H1 (cell line): Measurements from ENCODE around the gene ZBTB16. TPM values are rescaled to one million over a fixed set of nuclear protein-coding genes. Genes with fewer than 3 reads are reported as not detected.

Experiments
- CTCF ChIA-PET: fragments of 300-600 bp; sonication (Branson Sonifier 250); formaldehyde crosslinking; loops from one replicate; lab custom pipeline; 2021; ENCODE audit not compliant: partially characterized antibody; lab: Charles Lee
- POLR2A ChIA-PET: fragments of 300-600 bp; sonication (Branson Sonifier 250); formaldehyde crosslinking; loops from one replicate; lab custom pipeline; 2021; ENCODE audit warnings: inconsistent platforms; ENCODE audit not compliant: partially characterized antibody; lab: Charles Lee
- DNase-seq, 2 experiments: peaks; one replicate each; pipeline versions ENCODE4 v3.0.0 to v3.0.0-alpha.2; 2010 to 2022; ENCODE audit warnings: low spot score in 2 of 2, low read depth in 1 of 2, mixed read lengths in 1 of 2
- FAIRE-seq: peaks from 2 replicates; lab custom pipeline; 2011; peaks lifted over from hg19 to GRCh38; lab: Jason Lieb, UNC
- H2AFZ ChIP-seq: 2 replicates; pipeline ENCODE4 v1.8.1; 2012; ENCODE audit warnings: low read length, inconsistent platforms
- H2AK5ac ChIP-seq: 2 replicates; pipeline ENCODE4 v1.6.1; 2013; ENCODE audit warnings: low read depth, low read length
- H2BK120ac ChIP-seq: replicated peaks from 2 replicates; pipeline ENCODE3; 2013; ENCODE audit warnings: low read depth, low read length, inconsistent platforms
- H2BK12ac ChIP-seq: 2 replicates; pipeline ENCODE4 v1.6.1; 2013; ENCODE audit warnings: low read depth, low read length
- H2BK15ac ChIP-seq: 2 replicates; pipeline ENCODE4 v1.6.1; 2013; ENCODE audit warnings: low read length
- H2BK20ac ChIP-seq: 2 replicates; pipeline ENCODE4 v1.6.1; 2013; ENCODE audit warnings: low read length
- H2BK5ac ChIP-seq: 2 replicates; pipeline ENCODE4 v1.6.1; 2013; ENCODE audit warnings: low read depth, low read length
- H3K14ac ChIP-seq: 2 replicates; pipeline ENCODE4 v1.6.1; 2013; ENCODE audit warnings: inconsistent platforms; ENCODE audit not compliant: insufficient read length
- H3K18ac ChIP-seq: 2 replicates; pipeline ENCODE4 v1.6.1; 2013; ENCODE audit warnings: low read length; ENCODE audit errors: extremely low read depth
- H3K23ac ChIP-seq: 2 replicates; pipeline ENCODE4 v1.6.1; 2013; ENCODE audit warnings: inconsistent platforms; ENCODE audit not compliant: insufficient read length
- H3K23me2 ChIP-seq: 2 replicates; pipeline ENCODE4 v1.6.1; 2013; ENCODE audit warnings: low read depth, low read length
- H3K27ac ChIP-seq: 2 replicates; pipeline ENCODE4 v1.6.1; 2011; ENCODE audit warnings: low read depth, low read length, inconsistent platforms
- H3K27me3 ChIP-seq, 4 experiments: replicated peaks in 1 of 4; 1 replicate in 1 of 4; 2 replicates in 3 of 4; pipeline versions ENCODE4 v1.6.1 to v1.8.1; 2011 to 2013; ENCODE audit warnings: low read length in 3 of 4, mild to moderate bottlenecking in 3 of 4, inconsistent platforms in 2 of 4, mixed read lengths in 2 of 4, moderate library complexity in 1 of 4; ENCODE audit not compliant: control insufficient read depth in 3 of 4, insufficient read depth in 3 of 4; ENCODE audit errors: extremely low read depth in 1 of 4
- H3K36me3 ChIP-seq, 4 experiments: 2 replicates each; pipeline versions ENCODE4 v1.6.1 to v1.8.1; 2011 to 2013; ENCODE audit warnings: mild to moderate bottlenecking in 4 of 4, low read length in 3 of 4, moderate library complexity in 2 of 4, control low read depth in 1 of 4, inconsistent platforms in 1 of 4; ENCODE audit not compliant: insufficient read depth in 4 of 4, control insufficient read depth in 2 of 4
- H3K4ac ChIP-seq: replicated peaks from 2 replicates; pipeline ENCODE3; 2013; ENCODE audit warnings: low read length, low read depth, mixed read lengths, inconsistent platforms; ENCODE audit not compliant: insufficient read length
- H3K4me1 ChIP-seq, 4 experiments: replicated peaks in 1 of 4; 1 replicate in 1 of 4; 2 replicates in 3 of 4; pipeline versions ENCODE4 v1.6.1 to v1.8.1; 2011 to 2013; ENCODE audit warnings: low read length in 3 of 4, inconsistent platforms in 2 of 4, mixed read lengths in 1 of 4; ENCODE audit not compliant: insufficient read depth in 4 of 4, control insufficient read depth in 3 of 4
- H3K4me2 ChIP-seq, 2 experiments: 2 replicates each; pipeline versions ENCODE4 v1.6.1 to v1.8.1; 2011 to 2013; ENCODE audit warnings: low read depth in 2 of 2, low read length in 2 of 2, control low read depth in 1 of 2, inconsistent platforms in 1 of 2, mild to moderate bottlenecking in 1 of 2; ENCODE audit not compliant: insufficient read depth in 1 of 2
- H3K4me3 ChIP-seq, 4 experiments: fragments of 200-600, 300-600 bp in 1 of 4; sonication (generic), shearing (Covaris generic), sonication (Bioruptor Twin) in 1 of 4; 2 replicates each; pipeline versions ENCODE4 v1.5.1 to v1.8.1; 2011 to 2016; ENCODE audit warnings: low read length in 4 of 4, low read depth in 3 of 4, control low read depth in 2 of 4, inconsistent platforms in 2 of 4, mild to moderate bottlenecking in 2 of 4, mixed read lengths in 1 of 4, moderate library complexity in 1 of 4; ENCODE audit not compliant: insufficient read depth in 2 of 4; ENCODE audit errors: extremely low read depth in 1 of 4
- H3K56ac ChIP-seq: replicated peaks from 2 replicates; pipeline ENCODE3; 2013; ENCODE audit warnings: low read depth, mild to moderate bottlenecking, mixed read lengths, low read length, inconsistent platforms; ENCODE audit not compliant: insufficient read length
- H3K79me1 ChIP-seq: 2 replicates; pipeline ENCODE4 v1.6.1; 2013; ENCODE audit warnings: low read depth, low read length, control low read depth
- H3K79me2 ChIP-seq, 2 experiments: 2 replicates each; pipeline versions ENCODE4 v1.6.1 to v1.8.1; 2012 to 2013; ENCODE audit warnings: low read length in 2 of 2, mild to moderate bottlenecking in 2 of 2, inconsistent platforms in 1 of 2; ENCODE audit not compliant: insufficient read depth in 2 of 2, control insufficient read depth in 1 of 2
- H3K9ac ChIP-seq, 4 experiments: replicated peaks in 1 of 4; 1 replicate in 1 of 4; 2 replicates in 3 of 4; pipeline versions ENCODE4 v1.6.1 to v1.8.1; 2011 to 2013; ENCODE audit warnings: low read depth in 3 of 4, low read length in 3 of 4, control low read depth in 2 of 4, mild to moderate bottlenecking in 2 of 4, moderate library complexity in 2 of 4, inconsistent platforms in 1 of 4; ENCODE audit errors: extremely low read depth in 1 of 4
- H3K9me3 ChIP-seq, 2 experiments: 2 replicates each; pipeline versions ENCODE4 v1.6.1 to v1.8.1; 2012 to 2013; ENCODE audit warnings: mild to moderate bottlenecking in 2 of 2, moderate library complexity in 2 of 2, control low read depth in 1 of 2, inconsistent platforms in 1 of 2, low read depth in 1 of 2, low read length in 1 of 2, mixed read lengths in 1 of 2; ENCODE audit not compliant: insufficient read depth in 2 of 2
- H4K20me1 ChIP-seq, 2 experiments: replicated peaks in 1 of 2; 2 replicates each; pipeline versions ENCODE3 to v1.8.1; 2011 to 2013; ENCODE audit warnings: inconsistent platforms in 2 of 2, low read length in 2 of 2, mild to moderate bottlenecking in 1 of 2; ENCODE audit not compliant: insufficient read depth in 2 of 2, control insufficient read depth in 1 of 2
- H4K5ac ChIP-seq: 2 replicates; pipeline ENCODE4 v1.6.1; 2013; ENCODE audit warnings: low read length, low read depth, mixed read lengths, inconsistent platforms; ENCODE audit not compliant: insufficient read length
- H4K8ac ChIP-seq: 2 replicates; pipeline ENCODE4 v1.8.0; 2013; ENCODE audit warnings: mild to moderate bottlenecking, moderate library complexity, low read length, inconsistent platforms; ENCODE audit not compliant: insufficient read depth; ENCODE audit errors: extremely low read depth
- H4K91ac ChIP-seq: replicated peaks from 2 replicates; pipeline ENCODE3; 2013; ENCODE audit warnings: low read length, mixed read lengths, inconsistent platforms; ENCODE audit not compliant: insufficient read length
- CEBPB ChIP-seq: IDR thresholded peaks from 2 replicates; pipeline ENCODE4 v1.6.1; 2012; ENCODE audit warnings: low read depth, low read length
- CHD2 ChIP-seq: IDR thresholded peaks from 2 replicates; pipeline ENCODE4 v1.6.1; 2012; ENCODE audit warnings: low read length, improper control_type of control experiment
- CTCF ChIP-seq, 3 experiments: IDR thresholded peaks; 1 replicate in 2 of 3; 2 replicates in 1 of 3; pipeline versions ENCODE4 v1.5.1 to v1.6.1; 2011; ENCODE audit warnings: low read length in 3 of 3, mild to moderate bottlenecking in 3 of 3, inconsistent platforms in 2 of 3, low read depth in 1 of 3, moderate library complexity in 1 of 3; ENCODE audit not compliant: insufficient read depth in 1 of 3; ENCODE audit errors: control extremely low read depth in 1 of 3
- FOSL1 ChIP-seq: IDR thresholded peaks from 2 replicates; pipeline ENCODE4 v1.6.1; 2011; ENCODE audit warnings: mild to moderate bottlenecking, low read depth, low read length, moderate library complexity; ENCODE audit not compliant: insufficient read depth
- HDAC6 ChIP-seq: IDR thresholded peaks from one replicate; pipeline ENCODE4 v1.7.1; 2012; ENCODE audit warnings: low read depth, mild to moderate bottlenecking, inconsistent platforms, low read length, moderate library complexity
- JUND ChIP-seq: IDR thresholded peaks from 2 replicates; pipeline ENCODE4 v1.6.1; 2011; ENCODE audit warnings: mild to moderate bottlenecking, improper control_type of control experiment, low read length
- POLR2AphosphoS5 ChIP-seq: IDR thresholded peaks from 2 replicates; pipeline ENCODE4 v1.6.1; 2011; ENCODE audit warnings: low read depth, low read length
- TAF7 ChIP-seq: optimal IDR thresholded peaks from 2 replicates; pipeline ENCODE3; 2011; ENCODE audit warnings: low read depth, mild to moderate bottlenecking, inconsistent platforms, low read length, moderate library complexity, borderline replicate concordance
- TEAD4 ChIP-seq: IDR thresholded peaks from 2 replicates; pipeline ENCODE4 v1.6.1; 2012; ENCODE audit warnings: low read depth, low read length, inconsistent platforms, mixed read lengths
- YY1 ChIP-seq: IDR thresholded peaks from 2 replicates; pipeline ENCODE4 v1.6.1; 2011; ENCODE audit warnings: low read depth, mild to moderate bottlenecking, low read length
- ZNF274 ChIP-seq: IDR thresholded peaks from 2 replicates; pipeline ENCODE4 v1.7.0; 2012; ENCODE audit warnings: low read length, borderline replicate concordance; ENCODE audit errors: extremely low read depth
- WGBS, 2 experiments: shearing (Covaris generic) in 1 of 2; methylation state at CpG; one replicate each; pipeline versions ENCODE4 v1.1.6 to v1.1.7; 2013 to 2015; ENCODE audit warnings: low lambda C conversion rate in 2 of 2, mixed read lengths in 2 of 2, inconsistent platforms in 1 of 2, low coverage in 1 of 2, missing lambda C conversion rate in 1 of 2; ENCODE audit not compliant: insufficient replicate concordance in 2 of 2, insufficient coverage in 1 of 2, insufficient read length in 1 of 2; ENCODE audit errors: extremely low coverage in 1 of 2, missing lambda C conversion rate in 1 of 2; 5-methylcytosine and 5-hydroxymethylcytosine counted together
- polyA plus RNA-seq, 7 experiments: library from polyadenylated mRNA; depleted of rRNA in 3 of 7; stranded (reverse) in 5 of 7; unstranded in 2 of 7; fragments of >200 nt in 5 of 7; fragments of 200-250 nt in 2 of 7; gene quantifications; 1 replicate in 5 of 7; 2 replicates in 1 of 7; 4 replicates in 1 of 7; pipeline versions ENCODE4 v1.2.1 to v1.2.3, GENCODE V29; 2011 to 2013; ENCODE audit warnings: missing spikeins in 2 of 7, mixed read lengths in 2 of 7
- total RNA-seq: library from RNA; stranded (reverse); fragmentation: NEBNext Ultra II Directional; extraction: Animal tissue kit (Norgen Biotek cat#: 25700); gene quantifications from 2 replicates; pipeline ENCODE4 v1.2.1, GENCODE V29; 2021

The ZBTB16 gene
- total and polyA plus RNA-seq, 2 of the 8 experiments (the other 6 are each of a cell fraction or from before 2014, with no cell fraction given): 0.12 to 0.61 TPM

GRCh38 chr11:114172055-114172861, 112.7 kb downstream of the ZBTB16 start:
- H2BK20ac ChIP-seq: no peak overlapping the region
- TF ChIP-seq POLR2AphosphoS5: no peak
- no peak for TF ChIP-seq CHD2
- TF ChIP-seq TAF7: no peak
- no peak for TF ChIP-seq HDAC6
- no peak for TF ChIP-seq YY1
- no peak for TF ChIP-seq JUND
- TF ChIP-seq ZNF274: no peak
- no peak for TF ChIP-seq CEBPB
- TF ChIP-seq CTCF (IDR thresholded peaks at IDR 0.05; ENCODE audit: control extremely low read depth in 1 of 3, insufficient read depth in 1 of 3, low read depth in 1 of 3, low read length in 3 of 3): no peak
- TF ChIP-seq FOSL1: no peak
- no peak for TF ChIP-seq TEAD4

More at GRCh38 chr11:114172055-114172861, 112.7 kb downstream of the ZBTB16 start:
- H3K36me3 ChIP-seq: no peaks in the 10 kb centered on the region
- ChIA-PET CTCF (interaction anchor here (0.8 to 4.9 kb wide), 12 partner anchors 8 to 532 kb away, joined by 3 to 28 read pairs (median 5); partner anchors contain the start of gene ZBTB16), POLR2A (no interaction called here)
- H3K9me3 ChIP-seq: no peaks in the 10 kb centered on the region
- no peak overlapping the region for H2AK5ac ChIP-seq
- FAIRE-seq (no peak), DNase-seq (no peak)
- no peak overlapping the region for H2AFZ ChIP-seq
- H2BK5ac ChIP-seq: no peak overlapping the region
- H2BK120ac ChIP-seq: no peak overlapping the region
- no peak overlapping the region for H3K4me3 ChIP-seq
- no peaks in the 10 kb centered on the region for H3K27me3 ChIP-seq
- H3K14ac ChIP-seq: no peak overlapping the region
- H2BK12ac ChIP-seq: no peak overlapping the region
- H4K8ac ChIP-seq: no peak overlapping the region
- H2BK15ac ChIP-seq: no peak overlapping the region
- H4K5ac ChIP-seq: no peak overlapping the region
- no peaks in the 10 kb centered on the region for H3K79me2 ChIP-seq
- H3K18ac ChIP-seq: no peak overlapping the region
- H3K4me2 ChIP-seq: no peak overlapping the region
- peaks cover 0 to 2% (median 0%) of the 10 kb centered on the region in 4 experiments; a peak in 2 of 7 replicates for H3K4me1 ChIP-seq
- no peaks in the 10 kb centered on the region for H4K20me1 ChIP-seq
- H3K23ac ChIP-seq: no peak overlapping the region
- H4K91ac ChIP-seq: no peak overlapping the region
- H3K79me1 ChIP-seq: no peaks in the 10 kb centered on the region
- H3K27ac ChIP-seq: no peak overlapping the region
- H3K4ac ChIP-seq: no peak overlapping the region
- H3K9ac ChIP-seq: no peak overlapping the region
- H3K56ac ChIP-seq: no peak overlapping the region
- 89% methylated on average over 14 of the region's 14 CpGs; no CpG with 5 or more reads in 1 of the 2 experiments for WGBS, 2 experiments
- H3K23me2 ChIP-seq: no peaks in the 10 kb centered on the region
